IPS DF 4.7 (cell line): Measurements from ENCODE around the gene PICK1.

Experiments used
- DNase-seq: peaks from one replicate; pipeline ENCODE4 v3.0.0-alpha.2; 2013; ENCODE audit warnings: low spot score; ENCODE audit errors: extremely low read depth

Gene PICK1

GRCh38 chr22:38049812-38050619 is 7.2 kb upstream of the PICK1 start:
- DNase-seq: no peak

DNA sequence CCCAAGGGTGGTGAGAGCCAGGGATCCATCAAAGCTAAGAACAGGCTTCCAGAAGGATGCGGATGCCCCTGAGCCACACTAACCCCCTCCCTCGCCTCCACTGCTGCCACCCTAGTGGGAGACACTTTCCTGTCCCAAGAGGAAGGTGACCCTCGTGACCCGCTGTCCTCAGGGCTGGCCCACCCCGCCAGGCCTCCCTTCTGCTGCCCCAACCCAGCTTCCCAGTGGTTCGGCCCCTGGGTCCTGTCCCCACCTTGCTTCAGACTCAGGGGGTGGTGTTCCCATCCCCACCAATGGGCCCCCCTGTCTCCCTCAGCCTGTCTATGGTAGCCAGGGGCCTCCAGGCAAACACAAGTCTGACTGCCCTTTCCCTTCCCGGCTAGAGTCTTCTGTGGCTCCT is 6.5 kb upstream of the PICK1 start:
- no peak for DNase-seq

DNA sequence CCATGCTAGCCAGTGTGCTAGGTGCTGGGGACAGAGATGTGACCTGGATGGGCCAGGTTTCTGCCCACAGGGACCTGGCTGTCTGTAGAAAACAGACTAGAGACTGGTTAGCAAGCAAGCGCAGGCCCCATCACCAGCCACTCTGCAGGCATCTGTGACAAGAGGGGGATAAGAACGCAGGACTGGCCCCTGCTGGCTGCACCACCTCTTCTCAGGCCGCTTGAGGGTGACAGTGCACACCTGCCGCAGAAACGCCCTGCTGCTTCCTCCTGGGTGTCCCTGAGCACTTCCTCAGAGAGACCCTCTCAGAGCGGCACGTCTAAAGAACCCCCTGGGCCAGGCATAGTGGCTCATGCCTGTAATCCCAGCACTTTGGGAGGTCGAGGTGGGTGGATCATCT is 5.9 kb upstream of the PICK1 start:
- no peak for DNase-seq

DNA sequence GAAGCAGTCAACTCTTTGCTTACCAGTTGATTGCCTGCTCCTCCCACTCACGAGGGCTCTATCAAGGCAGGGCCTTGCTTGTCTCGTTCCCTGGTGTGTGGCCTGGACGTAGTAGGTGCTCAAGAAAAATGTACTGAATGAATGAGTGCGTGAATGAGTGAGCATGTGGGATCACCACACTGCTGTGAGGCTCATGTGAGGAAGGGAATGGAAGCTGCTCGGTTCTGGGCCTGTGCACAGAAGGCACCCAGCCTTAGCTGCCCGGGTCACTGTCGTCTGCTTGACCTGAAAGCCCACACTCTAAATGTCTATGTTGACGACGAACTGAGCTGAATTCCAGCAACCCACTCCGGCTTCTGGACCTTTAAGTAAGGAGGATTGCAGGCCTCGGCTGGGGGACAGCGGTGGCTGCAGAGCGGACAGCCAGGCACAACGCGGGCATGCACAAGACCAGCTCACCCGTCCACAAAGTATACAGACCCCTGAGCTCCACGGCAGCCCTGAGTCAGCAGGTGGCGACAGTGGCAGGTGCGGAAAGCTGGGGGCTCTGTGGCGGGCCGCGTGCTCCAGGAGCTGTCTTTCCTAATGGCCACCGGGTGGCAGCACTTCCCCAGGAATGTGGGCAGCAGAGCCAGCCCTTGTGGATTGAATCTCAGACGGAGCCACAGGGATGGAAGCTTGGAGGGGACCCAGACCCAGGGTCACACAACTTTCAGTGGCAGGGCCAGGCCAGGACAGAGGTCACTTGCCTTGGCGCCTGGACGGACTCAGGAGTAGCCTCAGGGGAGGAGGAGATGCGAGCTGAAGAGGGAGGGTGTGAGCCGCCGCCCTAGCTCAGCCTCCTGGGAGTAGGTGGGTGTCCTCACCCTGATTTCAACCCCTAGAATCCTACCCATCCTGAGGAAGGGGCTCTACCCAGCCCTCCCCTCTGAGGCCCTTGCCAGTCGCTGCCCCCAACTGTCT is 5.0 kb upstream of the PICK1 start:
- DNase-seq: peak; percentile 68

- no peak for DNase-seq
These were observed 5.6 kb downstream of the PICK1 start for GRCh38 chr22:38062791-38063190.

DNA sequence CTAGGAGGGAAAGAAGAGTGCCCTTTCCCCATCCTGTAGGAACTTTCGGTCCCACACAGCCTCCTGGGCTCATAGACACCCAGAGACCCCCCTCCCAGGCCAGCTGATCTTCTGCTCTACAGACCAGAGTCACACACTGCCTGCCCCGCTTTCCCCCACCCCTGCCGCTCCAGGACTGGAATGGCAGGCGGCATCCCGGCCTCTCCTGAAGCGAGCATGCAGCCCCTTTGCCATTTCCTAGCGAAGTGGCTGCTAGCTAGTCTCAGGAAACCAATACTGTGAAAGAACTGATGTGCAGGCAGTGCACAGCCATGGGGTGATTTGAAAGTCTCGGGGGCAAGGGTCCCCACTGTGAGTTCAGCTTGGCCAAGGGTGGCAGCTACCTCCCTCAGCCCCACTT is 8.3 kb downstream of the PICK1 start:
- DNase-seq: no peak

GRCh38 chr22:38066381-38067027 is 9.3 kb downstream of the PICK1 start:
- DNase-seq: no peak

GRCh38 chr22:38067028-38067415 is 9.8 kb downstream of the PICK1 start:
- DNase-seq: no peak

DNA sequence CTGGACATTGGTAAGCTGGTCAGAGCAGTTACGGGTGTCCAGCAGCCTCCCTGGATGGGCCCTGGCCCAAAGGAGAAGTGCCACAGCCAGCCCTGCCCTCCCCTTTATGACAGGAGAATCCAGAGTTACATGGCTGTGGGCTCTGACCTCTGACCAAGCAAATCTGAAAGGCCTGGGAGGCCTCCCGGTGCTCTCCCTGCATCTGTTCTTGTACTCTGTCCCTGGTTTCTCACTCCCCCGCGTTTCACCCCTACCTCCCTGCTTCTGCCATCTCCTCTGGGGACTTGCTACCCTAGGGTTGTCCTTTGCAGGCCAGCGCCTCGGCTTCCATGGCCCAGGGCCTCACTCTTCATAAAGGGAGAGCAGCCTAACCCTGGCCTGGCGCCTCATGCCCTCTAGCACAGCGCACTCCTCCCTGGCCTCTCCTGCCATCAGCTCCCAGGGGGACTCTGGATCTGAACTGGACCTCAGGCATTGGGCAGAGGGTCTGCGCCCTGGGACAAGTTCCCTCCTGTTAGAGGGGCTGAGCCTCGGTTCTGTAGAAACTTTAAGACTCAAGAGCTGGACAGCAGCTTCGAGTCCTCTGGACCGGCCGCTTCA is 10.7 kb downstream of the PICK1 start:
- DNase-seq: no peak

DNA sequence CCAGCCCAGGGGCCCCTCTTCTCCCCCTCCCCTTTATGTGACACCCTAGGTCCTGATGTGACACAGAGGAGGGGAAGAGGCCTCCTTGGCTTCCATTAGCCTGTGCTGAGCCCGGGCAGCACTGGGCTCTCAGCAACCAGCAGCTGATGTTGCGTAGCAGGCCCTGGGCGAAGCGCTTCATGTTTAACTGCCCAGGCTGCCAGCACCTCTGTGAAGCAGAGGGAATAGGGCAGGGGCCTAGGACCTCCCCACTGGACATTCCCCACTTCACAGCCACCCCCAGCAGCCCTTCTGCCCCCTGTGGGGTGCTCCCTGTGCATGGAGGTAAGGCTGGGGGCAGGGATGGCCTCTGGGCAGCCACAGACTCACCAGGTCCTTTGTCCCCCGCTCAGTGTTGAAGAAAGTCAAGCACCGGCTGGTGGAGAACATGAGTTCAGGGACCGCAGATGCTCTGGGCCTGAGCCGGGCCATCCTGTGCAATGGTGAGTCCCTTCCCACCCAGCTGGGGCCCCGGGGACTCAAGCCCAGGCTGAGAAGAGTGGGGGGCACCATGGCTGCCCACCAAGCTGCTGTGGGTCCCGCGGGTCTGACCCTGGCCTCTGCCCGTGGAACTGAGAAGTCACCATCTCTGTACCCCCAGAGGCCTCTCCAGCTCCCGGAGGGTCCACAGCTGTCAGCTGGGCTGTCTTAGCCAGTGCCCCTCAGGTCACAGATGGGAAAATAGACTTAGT is 11.6 kb downstream of the PICK1 start:
- no peak for DNase-seq

DNA sequence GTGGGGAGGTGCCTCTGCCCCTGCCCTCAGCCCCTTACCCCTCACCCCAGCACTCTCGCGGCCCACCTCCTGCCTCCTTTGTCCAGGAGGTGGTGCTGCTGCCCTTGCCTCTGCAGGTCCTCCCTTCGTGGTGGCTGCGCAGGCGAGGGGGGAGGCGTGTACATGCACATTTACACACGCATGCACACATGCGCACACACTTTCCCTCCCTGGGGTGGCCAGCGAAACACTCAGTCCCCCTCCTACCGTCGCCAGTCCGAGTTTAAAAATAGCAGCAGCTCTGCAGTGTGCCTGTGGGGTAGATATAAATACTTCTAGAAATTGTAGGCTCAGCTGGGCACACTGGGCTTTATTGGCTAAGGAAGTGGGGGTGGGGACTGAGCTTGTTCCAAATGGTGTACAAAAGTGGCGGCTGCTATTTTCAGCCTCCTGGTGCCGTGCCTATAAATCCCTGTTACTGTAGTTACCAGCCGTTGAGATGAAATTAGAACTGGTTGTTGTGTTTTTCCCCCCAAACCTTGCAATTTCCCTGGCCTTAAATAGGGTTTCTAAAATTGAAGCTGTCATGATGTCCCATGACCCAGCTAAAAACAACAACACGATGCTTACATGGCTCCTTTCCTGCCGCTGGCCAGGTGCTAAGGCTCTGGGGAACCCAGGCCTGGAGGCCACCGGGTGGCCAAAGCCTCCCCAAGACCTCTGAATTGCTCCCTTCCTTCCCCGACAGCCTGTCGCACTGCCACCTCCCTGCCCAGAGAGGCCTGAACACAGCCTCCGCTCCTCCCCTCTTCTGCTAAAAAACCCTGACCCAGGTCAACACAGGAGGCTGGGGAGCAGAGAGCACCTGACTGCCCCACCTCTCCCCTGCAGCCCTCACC is 12.4 kb downstream of the PICK1 start:
- no peak for DNase-seq

GRCh38 chr22:38070250-38070921 is 13.2 kb downstream of the PICK1 start:
- DNase-seq: no peak

DNA sequence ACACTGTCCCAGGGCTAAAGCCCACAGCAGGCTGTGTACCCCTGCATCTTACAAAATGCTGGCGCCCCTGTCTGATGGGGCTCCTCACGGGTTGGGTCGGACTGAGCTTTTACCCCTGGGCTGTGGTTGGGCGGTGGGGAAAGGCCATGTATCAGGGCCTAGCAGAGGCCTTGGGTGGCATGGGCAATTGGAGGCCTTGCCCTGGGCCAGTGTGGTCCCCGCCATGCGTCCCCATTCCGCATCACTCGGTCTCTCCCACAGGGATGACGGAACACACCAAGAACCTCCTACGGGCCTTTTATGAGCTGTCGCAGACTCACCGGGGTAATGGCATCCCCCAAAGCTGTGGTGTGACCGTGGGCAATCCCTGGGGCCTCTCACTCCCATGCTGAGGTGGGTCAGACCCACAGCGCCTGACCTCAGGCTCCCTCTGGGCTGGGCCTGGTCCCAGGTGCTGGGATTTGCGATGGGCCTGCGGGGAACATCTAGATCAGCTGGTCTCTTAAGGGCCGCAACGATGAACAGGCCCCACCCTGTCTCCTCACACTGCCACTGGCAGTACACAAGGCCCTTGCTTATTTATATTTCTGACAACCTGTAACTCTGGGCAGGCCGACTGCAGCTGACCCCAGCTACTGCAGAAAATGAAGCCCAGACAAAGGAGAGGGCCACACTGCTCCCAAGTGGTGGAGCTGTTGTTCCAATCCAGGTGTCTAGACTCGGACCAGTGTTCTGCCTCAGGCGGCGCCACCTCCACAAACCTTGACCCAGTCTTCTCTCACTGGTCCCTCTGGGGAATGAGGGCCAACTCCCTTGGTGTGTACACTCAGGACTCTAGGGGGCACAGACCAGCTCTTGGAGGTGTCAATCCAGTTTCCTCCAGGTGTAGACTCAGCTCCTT is 14.5 kb downstream of the PICK1 start:
- no peak for DNase-seq

DNA sequence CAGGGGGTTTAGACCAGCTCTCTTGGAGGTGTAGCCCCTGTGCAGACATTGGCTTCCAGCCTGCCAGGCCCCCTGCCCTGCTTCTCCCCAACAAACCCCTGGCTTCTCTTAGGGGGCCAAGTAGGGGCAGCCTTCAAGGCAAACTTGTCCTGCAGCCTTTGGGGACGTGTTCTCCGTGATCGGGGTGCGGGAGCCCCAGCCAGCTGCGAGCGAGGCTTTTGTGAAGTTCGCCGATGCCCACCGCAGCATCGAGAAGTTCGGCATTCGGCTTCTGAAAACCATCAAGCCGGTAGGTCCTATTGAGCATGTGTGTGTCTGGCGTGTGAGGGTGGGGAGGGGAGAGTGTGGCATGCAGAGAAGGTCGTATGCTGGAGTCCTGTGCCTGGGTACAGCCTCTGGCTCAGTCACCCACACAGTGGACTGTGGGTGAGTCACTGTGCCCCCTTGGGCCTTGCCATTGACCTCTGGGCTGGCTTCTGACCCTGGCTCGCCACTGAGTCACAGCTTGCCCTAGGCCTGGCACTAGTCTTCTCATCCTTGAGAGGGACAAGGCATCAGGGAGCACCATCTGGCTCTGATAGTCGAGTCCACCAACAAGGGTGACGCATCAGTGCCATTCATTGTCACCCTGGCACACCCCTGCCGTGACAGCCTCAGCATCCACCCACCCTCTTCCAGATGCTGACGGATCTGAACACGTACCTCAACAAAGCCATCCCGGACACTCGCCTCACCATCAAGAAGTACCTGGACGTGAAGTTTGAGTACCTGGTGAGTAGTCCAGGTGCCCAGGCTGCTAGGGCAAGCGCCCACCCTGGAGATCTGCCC is 15.3 kb downstream of the PICK1 start:
- no peak for DNase-seq

GRCh38 chr22:38073150-38074130 is 16.2 kb downstream of the PICK1 start:
- DNase-seq: no peak
